CD4-positive, alpha-beta T cell treated with Interleukin-6 at 100 ng/mL for 8 hours (primary cell): ENCODE data around the gene ZNF665.
"Not testable (repeated sequence)": the region's sequence is repeated elsewhere in the genome, so short reads cannot be mapped to it uniquely, and the experiment has no call there.

ENCODE experiments used
- DNase-seq: peaks from one replicate; pipeline ENCODE4 v3.0.0-alpha.2; 2020; ENCODE audit warnings: mixed read lengths, low spot score

The ZNF665 gene

DNA sequence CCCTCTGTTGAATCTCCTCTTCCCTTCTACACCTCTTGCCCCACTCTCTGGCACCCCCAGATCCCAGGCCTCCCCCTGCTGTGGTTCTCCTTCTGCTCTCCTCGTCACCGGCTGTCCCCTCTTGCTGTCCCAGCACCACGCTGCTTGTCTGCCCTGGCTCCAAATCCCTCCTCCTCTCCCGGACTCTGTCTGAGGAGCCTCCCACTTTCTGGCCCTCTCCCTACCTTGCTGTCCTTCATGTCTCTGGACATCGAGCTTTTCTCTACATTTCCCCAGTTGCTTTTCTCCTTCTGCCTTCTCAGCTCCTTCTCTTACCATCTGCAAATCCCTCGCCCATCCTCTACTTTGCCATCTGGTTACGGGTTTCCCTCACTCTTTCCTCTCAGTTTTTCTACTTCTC lies 35.5 kb downstream of the ZNF665 start:
- no peak for DNase-seq

DNA sequence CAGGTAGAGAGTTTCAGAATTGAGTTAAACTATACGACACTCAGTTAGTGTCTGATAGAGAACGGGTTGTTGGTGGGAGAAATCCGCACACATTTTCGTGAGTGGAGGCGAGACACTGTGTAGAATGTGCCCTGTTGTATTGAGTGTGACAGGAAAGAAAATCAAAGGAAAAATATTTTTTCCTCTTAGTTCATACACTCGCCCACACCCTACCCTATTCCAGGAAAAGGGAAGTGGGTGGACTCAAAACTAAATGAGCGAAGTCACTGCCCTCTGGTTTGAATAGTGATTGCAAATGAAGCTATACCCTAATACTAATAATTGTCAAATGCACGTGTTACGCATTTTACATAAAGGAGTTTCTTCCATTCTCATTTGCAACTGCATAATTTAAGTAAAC lies 36.3 kb downstream of the ZNF665 start:
- DNase-seq = no peak

DNA sequence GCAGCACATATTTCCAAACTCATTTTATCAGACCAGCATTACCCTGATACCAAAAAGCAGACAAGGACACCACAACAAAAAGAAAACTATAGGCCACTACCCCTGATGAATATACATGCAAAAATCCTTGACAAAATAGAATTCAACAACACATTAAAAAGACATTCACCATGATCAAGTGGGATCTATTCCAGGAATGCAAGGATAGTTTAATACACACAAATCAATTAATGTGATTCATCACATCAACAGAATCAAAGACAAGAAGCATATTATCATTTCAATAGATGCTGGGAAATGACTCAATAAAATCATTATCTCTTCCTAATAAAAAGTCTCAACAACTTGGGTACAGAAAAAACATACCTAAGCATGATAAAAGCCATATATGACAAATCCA lies 45.5 kb downstream of the ZNF665 start:
- DNase-seq = no peak

DNA sequence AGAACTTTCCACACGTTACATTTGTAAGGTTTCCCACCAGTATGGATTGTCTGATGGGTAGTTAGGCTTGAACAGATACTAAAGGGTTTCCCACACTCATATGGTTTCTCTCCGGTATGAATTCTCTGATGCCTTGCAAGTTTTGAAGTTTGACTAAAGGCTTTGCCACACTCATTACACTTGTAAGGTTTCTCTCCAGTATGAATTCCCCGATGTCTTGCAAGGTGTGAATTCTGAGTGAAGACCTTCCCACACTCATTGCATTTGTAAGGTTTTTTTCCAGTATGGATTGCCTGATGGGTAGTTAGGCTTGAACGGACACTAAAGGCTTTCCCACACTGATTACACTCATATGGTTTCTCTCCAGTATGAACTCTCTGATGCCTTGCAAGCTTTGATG lies 52.8 kb downstream of the ZNF665 start:
- no peak for DNase-seq

DNA sequence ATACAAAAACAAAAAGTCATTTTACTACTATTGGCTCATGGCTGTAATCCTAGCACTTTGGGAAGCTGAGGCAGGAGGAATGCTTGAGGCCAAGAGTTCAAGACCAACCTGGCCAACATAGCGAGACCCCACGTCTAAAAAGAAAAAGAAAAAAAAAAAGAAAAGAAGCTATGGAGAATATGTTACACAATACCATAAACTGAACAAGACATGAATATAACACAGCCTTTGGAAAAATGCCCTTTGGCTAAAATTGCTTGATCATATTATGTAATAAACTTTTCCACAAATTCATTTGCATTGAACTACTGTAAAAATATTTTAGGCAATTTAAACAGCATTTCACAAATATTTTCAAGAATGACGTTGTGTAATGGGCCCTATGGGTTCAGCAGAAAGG lies 56.7 kb downstream of the ZNF665 start:
- no peak for DNase-seq

DNA sequence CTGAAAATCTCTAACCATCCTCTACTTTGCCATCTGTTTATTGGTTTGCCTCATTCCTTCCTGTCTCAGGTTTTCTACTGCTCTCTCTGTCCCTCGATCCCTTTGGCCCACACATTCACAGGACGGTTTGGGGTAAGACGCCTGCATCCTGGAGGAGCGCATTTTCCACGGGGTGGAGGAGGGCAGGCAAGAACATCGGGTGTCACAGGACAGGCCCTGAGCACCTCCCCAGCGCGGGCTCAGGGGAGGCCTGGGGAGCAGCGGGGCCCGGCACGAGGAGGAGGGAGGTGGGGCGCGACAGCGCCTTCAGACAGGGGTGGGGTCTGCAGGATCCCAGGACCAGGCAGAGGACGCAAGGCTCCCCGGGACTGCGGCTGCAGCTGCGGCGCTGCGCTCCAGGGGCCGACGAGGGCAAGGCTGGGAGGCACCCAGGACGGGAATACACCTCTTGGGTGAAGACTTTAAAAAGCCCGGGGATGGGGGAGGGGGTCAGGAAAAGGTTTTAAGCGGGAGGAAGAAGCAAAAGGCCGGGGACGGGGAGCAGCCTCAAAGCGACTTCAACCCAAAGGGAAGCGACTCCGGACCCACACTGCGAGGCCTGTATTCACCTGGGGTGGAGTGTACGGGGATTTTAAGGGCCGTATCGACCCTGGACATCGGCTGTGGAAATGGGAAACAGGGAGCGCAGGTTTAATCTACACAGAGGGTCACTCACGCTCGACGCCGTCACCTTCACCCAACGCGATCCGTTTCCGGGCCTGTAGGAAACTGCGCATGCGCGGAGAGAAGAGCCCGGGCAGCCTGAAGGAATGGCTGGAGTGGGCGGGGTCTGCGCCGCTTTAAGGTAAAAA lies 60.8 kb downstream of the ZNF665 start, which contains the start of gene ZNF415:
TSS of gene ZNF415 (minus strand) at position 770 of the 851 bp plus-strand sequence. CDS start 10,234 bp downstream, outside the sequence.
- DNase-seq = peak; percentile 7

DNA sequence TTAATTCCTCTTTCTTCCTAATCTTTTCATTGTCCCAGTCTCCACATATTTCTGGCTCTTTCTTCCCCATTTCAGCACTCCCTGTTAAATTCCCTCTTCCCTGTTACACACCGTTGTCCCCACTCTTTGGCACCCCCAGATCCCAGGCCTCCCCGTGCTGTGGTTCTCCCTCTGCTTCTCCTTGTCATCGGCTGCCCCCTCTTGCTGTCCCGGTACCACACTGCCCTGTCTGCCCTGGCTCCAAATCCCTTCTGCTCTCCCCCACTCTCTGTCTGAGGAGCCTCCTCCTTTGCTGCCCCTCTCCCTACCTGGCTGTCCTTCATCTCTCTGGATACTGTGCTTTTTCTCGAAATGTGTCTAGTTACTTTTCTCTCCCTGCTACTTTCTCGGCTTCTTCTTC lies 61.4 kb downstream of the ZNF665 start:
- no peak for DNase-seq

DNA sequence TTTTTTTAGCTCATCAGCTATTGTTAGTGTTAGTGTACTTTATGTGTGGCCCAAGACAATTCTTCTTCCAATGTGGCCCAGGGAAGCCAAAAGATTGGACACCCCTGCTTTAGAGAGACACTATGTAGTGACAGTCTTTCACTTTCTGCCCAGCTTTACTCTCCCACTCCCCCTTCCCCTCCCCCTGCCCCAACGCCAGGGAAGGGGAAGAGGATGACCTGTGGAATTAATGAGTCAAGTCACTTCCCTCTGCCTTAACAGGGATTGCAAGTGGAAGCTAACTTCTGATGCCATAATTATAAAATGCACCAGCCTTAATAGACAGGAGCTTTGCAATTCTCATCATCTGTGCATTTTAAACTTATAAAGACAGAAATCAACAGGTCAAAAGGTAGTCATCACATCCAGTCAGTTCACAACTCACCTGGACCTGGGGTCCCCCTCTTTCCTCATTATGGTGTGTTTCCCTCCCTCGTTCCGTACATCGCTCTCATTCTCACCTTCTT lies 62.0 kb downstream of the ZNF665 start:
- DNase-seq = no peak

DNA sequence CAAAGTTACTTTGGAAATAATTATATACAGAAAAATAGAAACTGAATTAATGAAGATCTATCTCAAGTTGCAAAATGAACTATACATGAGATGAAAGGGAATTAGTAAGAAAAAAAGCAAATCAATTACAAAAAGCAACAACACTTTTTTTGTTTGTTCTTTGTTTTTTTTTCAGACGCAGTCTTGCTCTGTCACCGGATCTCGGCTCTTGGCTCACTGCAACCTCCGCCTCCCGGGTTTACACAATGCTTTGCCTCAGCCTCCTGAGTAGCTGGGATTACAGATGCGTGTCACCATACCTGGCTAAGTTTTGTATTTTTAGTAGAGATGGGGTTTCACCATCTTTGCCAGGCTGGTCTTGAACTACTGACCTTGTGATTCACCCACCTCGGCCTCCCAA lies 62.7 kb downstream of the ZNF665 start:
- DNase-seq = no peak

DNA sequence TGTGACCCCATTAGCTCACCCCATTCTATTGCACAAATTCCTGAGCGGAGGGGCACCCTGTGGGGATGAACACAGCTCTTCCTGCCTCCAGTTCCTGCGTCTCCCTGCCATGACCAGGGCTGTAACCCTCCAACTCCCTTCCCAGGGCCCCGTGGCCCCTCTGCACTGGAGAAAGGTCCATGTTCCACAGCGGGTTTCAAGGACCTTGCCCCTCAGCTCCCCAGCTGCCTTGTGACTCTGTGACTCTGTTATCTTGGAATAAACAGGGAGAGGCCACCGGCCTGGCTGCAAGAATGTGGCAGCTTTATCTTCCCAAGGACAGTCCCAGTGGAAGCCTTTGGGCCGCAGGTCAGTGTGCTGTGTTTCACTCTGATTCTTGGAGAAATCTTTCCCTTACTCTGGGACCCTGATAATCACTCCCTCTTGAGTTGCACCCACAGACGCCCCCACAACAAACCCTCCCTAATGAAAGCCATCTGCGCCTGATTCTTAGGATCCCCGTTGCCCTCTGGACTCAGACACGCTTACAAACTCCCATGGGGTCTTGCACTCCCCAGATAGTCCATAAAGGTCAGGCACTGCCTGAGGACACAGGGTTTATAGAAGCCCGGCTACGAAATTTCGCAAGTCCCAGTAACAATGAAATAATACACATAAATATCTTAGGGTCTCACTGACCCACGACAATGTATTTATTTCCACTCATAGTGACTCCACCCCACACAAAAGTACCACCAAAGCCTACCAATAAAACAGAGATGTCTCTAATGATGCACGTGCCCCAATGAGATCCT lies 66.2 kb downstream of the ZNF665 start:
- not testable (repeated sequence) for DNase-seq

DNA sequence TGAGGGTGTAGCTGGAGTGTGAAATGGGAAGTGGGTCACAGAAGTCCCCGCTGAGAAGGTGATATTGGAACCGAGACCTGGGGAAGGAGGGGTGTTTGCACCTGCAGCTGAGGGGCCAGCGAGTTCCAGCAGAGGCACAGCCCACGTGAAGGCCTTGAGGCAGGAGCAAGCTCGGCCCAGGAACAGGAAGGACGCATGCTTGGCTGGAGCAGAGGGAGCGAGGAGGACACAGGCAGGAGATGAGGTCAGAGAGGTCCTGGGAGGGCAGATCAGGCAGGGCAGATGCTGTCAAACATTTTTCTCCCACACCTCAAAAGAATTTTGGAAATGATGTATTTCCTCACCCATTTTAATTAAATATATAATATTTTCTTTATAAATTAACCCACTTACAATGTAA lies 69.8 kb downstream of the ZNF665 start:
- no peak for DNase-seq
